Activated T-helper 1 cell treated with anti-CD3 and anti-CD28 coated beads, Interleukin-12 subunit alpha, Interleukin-12 subunit beta, Interleukin-2, Interleukin-4 antibody, amounts not matched to agents 30 ng/mL and 10 ng/mL and 1 ng/mL, durations not matched to agents 14 hours and 24 hours and 36 hours (primary cell): Measurements from ENCODE around the gene SIDT2. TPM values are rescaled to one million over a fixed set of nuclear protein-coding genes. Genes with fewer than 3 reads are reported as not detected.
A peak's percentile ranks its signal among the peaks of the same experiment; 100 is the strongest.

Experiments
- DNase-seq: peaks from one replicate; pipeline ENCODE4 v3.0.0; 2021; ENCODE audit warnings: low spot score
- H3K27ac Mint-ChIP-seq: one replicate; pipeline ENCODE4 v1.8.0; 2021; ENCODE audit warnings: mild to moderate bottlenecking, mixed read lengths
- H3K27me3 Mint-ChIP-seq: one replicate; pipeline ENCODE4 v1.8.0; 2022; ENCODE audit warnings: mild to moderate bottlenecking, moderate library complexity, mixed read lengths; ENCODE audit not compliant: insufficient read depth
- H3K36me3 Mint-ChIP-seq: one replicate; pipeline ENCODE4 v1.8.0; 2021; ENCODE audit warnings: low read depth, mixed read lengths
- H3K4me1 Mint-ChIP-seq: one replicate; pipeline ENCODE4 v1.8.0; 2021; ENCODE audit warnings: low read depth, mixed read lengths
- H3K4me3 Mint-ChIP-seq: one replicate; pipeline ENCODE4 v1.8.0; 2021; ENCODE audit warnings: mild to moderate bottlenecking, moderate library complexity, mixed read lengths
- H3K9me3 Mint-ChIP-seq: one replicate; pipeline ENCODE4 v1.8.0; 2021; ENCODE audit warnings: mixed read lengths
- intact Hi-C: fragments of 100-400 bp; cut with micrococcal nuclease; formaldehyde crosslinking; loops from one replicate; pipeline ENCODE4 v1.15.1; 2024
- total RNA-seq: library from RNA; stranded (reverse); gene quantifications from 2 replicates; pipeline ENCODE4 v1.2.3, GENCODE V29; 2022

The SIDT2 gene
- total RNA-seq, 1 donor from 2014 or later: 24.3 TPM

- Mint-ChIP-seq H3K4me1 (peaks cover 16% of the 10 kb centered on the region), H3K9me3 (no peaks in the 10 kb centered on the region), H3K27me3 (no peaks in the 10 kb centered on the region), H3K27ac (no peak overlapping the region), H3K36me3 (peaks cover 58% of the 10 kb centered on the region), H3K4me3 (no peak overlapping the region)
- no peak for DNase-seq
- intact Hi-C loops: no loop called here
These were observed 40.5 kb downstream of the SIDT2 start for GRCh38 chr11:117219001-117219400.

DNA sequence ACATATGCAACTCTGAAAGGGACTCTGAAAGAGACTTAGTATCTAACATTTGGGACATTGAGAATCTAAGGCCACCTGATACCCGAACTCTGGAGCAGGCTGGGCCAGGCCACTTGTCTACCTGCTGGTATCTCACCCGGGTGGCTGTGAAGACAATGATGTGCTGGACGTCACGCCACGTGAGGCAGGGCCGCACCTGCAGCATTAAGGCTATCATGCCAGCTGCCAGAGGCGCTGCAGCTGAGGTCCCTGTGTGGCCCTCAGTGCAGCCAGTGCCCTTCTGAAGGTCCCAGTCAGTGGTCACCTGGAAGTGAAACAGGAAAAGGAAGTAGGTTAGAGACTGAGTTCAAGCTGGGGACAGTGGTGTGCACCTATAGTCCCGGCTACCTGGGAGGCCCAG lies 40.9 kb downstream of the SIDT2 start:
- H3K4me1 Mint-ChIP-seq: peaks cover 16% of the 10 kb centered on the region
- intact Hi-C loops: no loop called here
- no peak for DNase-seq
- H3K36me3 Mint-ChIP-seq: peaks cover 59% of the 10 kb centered on the region
- H3K9me3 Mint-ChIP-seq: no peaks in the 10 kb centered on the region
- no peak overlapping the region for H3K4me3 Mint-ChIP-seq
- no peak overlapping the region for H3K27ac Mint-ChIP-seq
- H3K27me3 Mint-ChIP-seq: no peaks in the 10 kb centered on the region

DNA sequence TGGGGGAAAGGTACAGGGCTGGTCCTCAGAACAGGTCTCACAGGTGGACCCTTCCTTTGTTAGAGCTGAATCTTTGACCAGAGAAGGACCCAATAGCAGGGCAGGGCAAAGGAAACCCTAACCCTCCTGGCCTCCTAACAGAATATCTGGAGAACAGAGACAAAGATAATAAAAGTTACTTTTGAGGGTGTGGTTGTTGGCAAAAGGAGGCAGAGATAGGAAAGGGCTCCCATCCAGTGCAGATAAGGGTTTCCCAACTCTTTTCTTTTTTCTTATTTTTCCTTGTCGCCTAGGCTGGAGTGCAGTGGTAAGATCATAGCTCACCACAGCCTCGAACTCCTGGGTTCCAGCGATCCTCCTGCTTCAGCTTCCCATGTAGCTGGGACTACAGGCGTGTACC lies 41.5 kb downstream of the SIDT2 start:
- no peaks in the 10 kb centered on the region for H3K27me3 Mint-ChIP-seq
- intact Hi-C loops: no loop called here
- no peak for DNase-seq
- peaks cover 16% of the 10 kb centered on the region for H3K4me1 Mint-ChIP-seq
- H3K27ac Mint-ChIP-seq: no peak overlapping the region
- no peaks in the 10 kb centered on the region for H3K9me3 Mint-ChIP-seq
- H3K4me3 Mint-ChIP-seq: no peak overlapping the region
- peaks cover 60% of the 10 kb centered on the region for H3K36me3 Mint-ChIP-seq

GRCh38 chr11:117220568-117220967 lies 42.0 kb downstream of the SIDT2 start:
- H3K9me3 Mint-ChIP-seq: no peaks in the 10 kb centered on the region
- H3K4me1 Mint-ChIP-seq: peaks cover 16% of the 10 kb centered on the region
- no peak overlapping the region for H3K27ac Mint-ChIP-seq
- peaks cover 64% of the 10 kb centered on the region for H3K36me3 Mint-ChIP-seq
- intact Hi-C loops: no loop called here
- no peaks in the 10 kb centered on the region for H3K27me3 Mint-ChIP-seq
- no peak for DNase-seq
- no peak overlapping the region for H3K4me3 Mint-ChIP-seq

DNA sequence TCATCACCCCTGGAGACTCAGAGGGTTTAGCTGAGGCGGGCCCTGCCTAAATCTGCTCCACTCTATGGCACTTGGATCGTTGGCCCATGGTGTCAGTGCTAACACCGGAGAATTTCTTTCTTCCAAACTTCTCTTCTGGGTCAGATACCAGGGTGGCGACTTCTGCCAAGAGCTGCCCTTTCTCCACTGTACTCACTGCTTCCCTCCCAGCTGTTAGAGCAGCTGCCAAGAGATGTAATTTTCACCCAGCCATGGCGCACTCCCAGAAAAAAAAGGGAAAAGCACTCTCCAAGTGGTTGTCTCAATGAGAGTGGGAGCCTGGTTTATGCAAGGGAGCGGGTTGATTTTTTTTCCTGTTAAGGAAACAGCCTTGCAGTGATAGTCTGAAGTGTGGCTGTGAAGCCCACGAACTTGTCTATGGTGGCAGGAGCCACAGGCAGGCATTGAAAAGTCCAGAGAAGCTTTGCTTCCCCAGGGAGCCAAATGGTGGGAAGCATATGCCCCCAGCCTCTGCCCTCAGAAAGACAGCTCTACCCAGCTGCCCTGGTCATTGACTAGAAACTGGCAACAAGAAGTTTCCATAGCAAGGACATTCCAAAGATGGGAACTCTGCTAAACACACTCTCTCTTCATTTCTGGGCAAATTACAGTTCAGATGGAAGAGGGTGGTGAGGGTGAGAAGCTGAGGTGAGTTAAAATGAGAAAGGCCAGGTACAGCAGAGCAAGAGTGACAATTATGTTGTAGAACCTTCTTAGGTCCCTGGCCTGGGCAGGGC lies 42.6 kb downstream of the SIDT2 start:
- Mint-ChIP-seq H3K27ac (no peak overlapping the region), H3K9me3 (no peaks in the 10 kb centered on the region), H3K36me3 (peaks cover 65% of the 10 kb centered on the region), H3K4me1 (peaks cover 17% of the 10 kb centered on the region), H3K27me3 (no peaks in the 10 kb centered on the region), H3K4me3 (no peak overlapping the region)
- no peak for DNase-seq
- intact Hi-C loops: no loop called here

- H3K27ac Mint-ChIP-seq: no peak overlapping the region
- no peak overlapping the region for H3K4me3 Mint-ChIP-seq
- peaks cover 19% of the 10 kb centered on the region for H3K4me1 Mint-ChIP-seq
- intact Hi-C loops: no loop called here
- no peaks in the 10 kb centered on the region for H3K27me3 Mint-ChIP-seq
- no peak for DNase-seq
- no peaks in the 10 kb centered on the region for H3K9me3 Mint-ChIP-seq
- peaks cover 72% of the 10 kb centered on the region for H3K36me3 Mint-ChIP-seq
These were observed 43.4 kb downstream of the SIDT2 start for GRCh38 chr11:117221775-117222517.

GRCh38 chr11:117222991-117223740 lies 44.6 kb downstream of the SIDT2 start:
- intact Hi-C loops: no loop called here
- no peak overlapping the region for H3K27ac Mint-ChIP-seq
- peaks cover 9% of the 10 kb centered on the region for H3K4me1 Mint-ChIP-seq
- H3K27me3 Mint-ChIP-seq: no peaks in the 10 kb centered on the region
- H3K9me3 Mint-ChIP-seq: no peaks in the 10 kb centered on the region
- no peak for DNase-seq
- H3K4me3 Mint-ChIP-seq: no peak overlapping the region
- peaks cover 67% of the 10 kb centered on the region for H3K36me3 Mint-ChIP-seq

- intact Hi-C loops: no loop called here
- Mint-ChIP-seq H3K27ac (no peak overlapping the region), H3K27me3 (no peaks in the 10 kb centered on the region), H3K4me3 (no peak overlapping the region), H3K4me1 (peaks cover 12% of the 10 kb centered on the region), H3K9me3 (no peaks in the 10 kb centered on the region), H3K36me3 (peaks cover 66% of the 10 kb centered on the region)
- no peak for DNase-seq
These were observed 45.5 kb downstream of the SIDT2 start for GRCh38 chr11:117223741-117224689.

DNA sequence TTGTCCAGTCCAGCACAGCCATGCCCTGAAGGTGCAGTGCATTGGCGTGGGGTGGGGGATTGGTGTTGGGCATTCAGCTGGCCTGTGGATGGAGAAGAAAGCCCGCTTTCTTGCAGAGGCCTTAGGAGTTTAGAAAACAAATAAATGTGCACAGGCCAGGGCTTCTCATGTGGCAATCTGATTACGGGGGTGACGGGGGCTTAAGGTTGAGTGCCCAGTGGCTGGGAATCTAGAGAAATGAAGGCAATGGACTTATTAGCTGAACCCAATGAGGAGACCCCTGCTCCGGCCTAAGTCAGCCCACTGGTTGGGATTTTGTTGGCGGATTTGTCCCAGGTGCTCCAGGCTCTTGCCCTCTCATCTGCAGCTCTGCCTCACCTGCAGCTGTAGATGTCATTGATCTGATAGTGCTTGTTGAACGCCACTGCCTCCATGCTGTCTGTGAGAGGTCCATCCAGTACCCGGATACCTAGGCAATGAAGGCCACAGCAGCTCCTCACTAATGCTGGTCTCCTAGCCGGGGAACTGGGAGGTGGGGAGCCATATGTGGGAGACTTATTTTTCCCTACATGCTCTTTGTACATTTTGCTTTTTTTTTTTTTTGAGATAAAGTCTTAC lies 47.1 kb downstream of the SIDT2 start:
- intact Hi-C loops: loop anchor here (1.0 to 2.0 kb wide), 5 partner anchors 44 to 493 kb away; partner anchors contain the start of gene APOA5
- H3K36me3 Mint-ChIP-seq: peaks cover 65% of the 10 kb centered on the region
- H3K27ac Mint-ChIP-seq: no peak overlapping the region

DNA sequence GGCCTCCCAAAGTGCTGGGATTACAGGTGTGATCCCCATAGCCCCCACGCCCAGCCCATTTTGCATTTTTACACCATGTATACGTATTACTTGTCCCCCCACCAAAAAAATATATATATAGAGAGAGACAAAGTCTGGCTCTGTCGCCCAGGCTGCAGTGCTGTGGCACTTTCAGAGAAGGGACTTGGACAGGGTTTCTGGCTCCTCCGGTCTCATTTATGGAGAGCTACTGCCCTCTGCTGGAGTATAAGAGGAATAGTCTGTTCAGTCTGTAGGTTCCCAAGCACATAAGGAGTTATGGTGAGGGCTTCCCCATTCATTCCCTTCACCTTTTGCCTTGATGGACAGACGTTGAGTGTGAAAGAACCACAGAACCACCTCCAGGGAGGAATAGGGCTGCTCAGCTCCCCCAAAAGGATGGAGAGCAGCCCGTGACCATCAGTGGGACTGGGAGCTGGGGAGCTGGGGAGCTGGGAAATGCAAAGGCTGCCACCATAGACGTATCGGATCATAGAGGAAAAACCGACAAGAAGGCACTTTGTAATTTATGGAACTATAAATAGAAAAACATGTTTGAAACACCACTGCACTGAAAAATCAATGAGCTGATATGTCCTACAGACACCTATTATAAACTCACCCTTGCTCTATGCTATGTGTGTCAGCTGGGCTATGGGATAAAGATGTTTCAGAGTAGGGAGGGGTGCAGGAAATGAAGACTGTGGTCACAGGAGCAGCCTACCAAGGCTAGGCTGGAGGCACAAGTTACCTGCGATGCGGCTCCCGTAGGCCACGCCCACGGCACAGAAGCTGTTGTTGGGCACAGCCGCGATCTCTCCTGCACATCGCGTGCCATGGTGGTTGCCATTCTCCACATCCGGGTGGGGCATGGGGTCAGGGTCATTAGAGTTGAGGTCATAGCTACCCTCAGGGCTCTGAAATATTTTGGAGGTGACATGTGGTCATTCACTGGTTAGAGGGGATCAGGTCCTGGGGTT lies 48.1 kb downstream of the SIDT2 start:
- H3K27me3 Mint-ChIP-seq: no peaks in the 10 kb centered on the region
- intact Hi-C loops: loop anchor here (1.0 to 2.0 kb wide), 5 partner anchors 45 to 494 kb away; partner anchors contain the start of gene APOA5
- no peak overlapping the region for H3K4me3 Mint-ChIP-seq
- H3K36me3 Mint-ChIP-seq: peaks cover 60% of the 10 kb centered on the region
- peaks cover 36% of the 10 kb centered on the region for H3K4me1 Mint-ChIP-seq
- peak overlapping the region; percentile 31 for H3K27ac Mint-ChIP-seq
- peak; percentile 14 for DNase-seq
- H3K9me3 Mint-ChIP-seq: no peaks in the 10 kb centered on the region

More for the DNA sequence above, 47.1 kb downstream of the SIDT2 start:
- H3K4me1 Mint-ChIP-seq: peaks cover 25% of the 10 kb centered on the region
- no peak for DNase-seq
- no peaks in the 10 kb centered on the region for H3K27me3 Mint-ChIP-seq
- H3K4me3 Mint-ChIP-seq: no peak overlapping the region
- no peaks in the 10 kb centered on the region for H3K9me3 Mint-ChIP-seq

GRCh38 chr11:117228091-117228490 lies 49.5 kb downstream of the SIDT2 start:
- no peaks in the 10 kb centered on the region for H3K9me3 Mint-ChIP-seq
- H3K4me3 Mint-ChIP-seq: peak overlapping the region; percentile 23
- peaks cover 37% of the 10 kb centered on the region for H3K4me1 Mint-ChIP-seq
- peak overlapping the region; percentile 7 for H3K27ac Mint-ChIP-seq
- peaks cover 52% of the 10 kb centered on the region for H3K36me3 Mint-ChIP-seq
- no peak for DNase-seq
- intact Hi-C loops: no loop called here
- H3K27me3 Mint-ChIP-seq: no peaks in the 10 kb centered on the region
